ENCODE measurements around the gene UGGT1. TPM values are rescaled to one million over a fixed set of nuclear protein-coding genes. Genes with fewer than 3 reads are reported as not detected.

UGGT1 gene
- total and polyA plus RNA-seq, 2 experiments from 2014 or later = 11.5 to 65.0 TPM

DNA sequence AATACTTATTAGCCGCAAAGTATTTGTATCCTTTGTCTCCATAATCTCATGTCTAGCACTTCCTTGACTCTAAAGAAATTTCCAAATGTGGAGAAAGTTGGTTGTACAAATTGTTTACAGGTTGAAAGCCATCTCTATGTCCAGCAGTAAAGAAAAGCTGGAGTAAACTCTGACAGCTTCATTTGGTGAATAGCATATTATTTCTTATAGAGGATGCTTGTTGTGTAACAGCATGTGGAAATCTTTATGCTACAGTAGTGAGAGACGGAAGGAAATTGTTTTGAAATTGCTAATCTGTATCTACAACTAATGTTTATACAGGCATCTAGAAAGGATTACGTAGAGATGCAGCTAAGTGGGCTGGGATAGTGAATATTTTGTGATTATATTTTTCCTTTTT, 78.5 kb downstream of the UGGT1 start (continued):
- TF ChIP-seq ZNF462 (CRISPR knock-in tag; IDR thresholded peaks at IDR 0.05) (no peak), STAT1 (IDR thresholded peaks at IDR 0.05; ENCODE audit: unreplicated experiment) (no peak), ZNF114 (CRISPR knock-in tag; IDR thresholded peaks at IDR 0.05) (no peak), EZH2 (IDR thresholded peaks at IDR 0.05; ENCODE audit: low read depth, unreplicated experiment) (no peak), ETS1 (IDR thresholded peaks at IDR 0.05) (no peak), NANOG (IDR thresholded peaks at IDR 0.05; ENCODE audit: borderline replicate concordance) (no peak), ZNF331 (CRISPR knock-in tag; IDR thresholded peaks at IDR 0.05; ENCODE audit: low read depth) (no peak)

- no peak overlapping the region for H3K4me3 ChIP-seq
- no peak overlapping the region; the same call in 1 of the 2 replicates for H3K27ac Mint-ChIP-seq
- no peaks in the 10 kb centered on the region for H3K79me2 ChIP-seq (replicated peaks; ENCODE audit: insufficient read depth)
- H4K20me1 ChIP-seq (replicated peaks; ENCODE audit: insufficient read depth) = no peaks in the 10 kb centered on the region; the same call in none of the 2 replicates
- no peaks in the 10 kb centered on the region for H3K9me2 ChIP-seq (ENCODE audit: insufficient read depth)
- no peak for DNase-seq (ENCODE audit: low spot score)
- peaks cover 60% of the 10 kb centered on the region for H3K36me3 Mint-ChIP-seq (ENCODE audit: low read depth)
- H3K27me3 ChIP-seq (ENCODE audit: insufficient read depth) = no peaks in the 10 kb centered on the region
- H3K4me1 ChIP-seq (ENCODE audit: insufficient read depth) = no peaks in the 10 kb centered on the region
- ATAC-seq = no peak
- no peaks in the 10 kb centered on the region for H3K9me3 Mint-ChIP-seq
- H3K27me3 Mint-ChIP-seq (ENCODE audit: insufficient read depth, low read depth, poor library complexity) = no peaks in the 10 kb centered on the region
- H3K4me2 ChIP-seq = no peak overlapping the region
- H3K27ac ChIP-seq (ENCODE audit: low read depth) = no peak overlapping the region
- peaks cover 12% of the 10 kb centered on the region; the same call in 2 of the 3 replicates for H3K4me1 Mint-ChIP-seq
- H3F3A ChIP-seq (replicated peaks; ENCODE audit: low read depth) = 0 out of 2 replicates have a peak, but pooled peaks cover 2% of the 10 kb centered on the region
- H3K4me3 Mint-ChIP-seq = no peak overlapping the region
- no peak overlapping the region for H2AFZ ChIP-seq
- H3K36me3 ChIP-seq (ENCODE audit: insufficient read depth) = peaks cover 55% of the 10 kb centered on the region
- TF ChIP-seq ETS1 (IDR thresholded peaks at IDR 0.05) (no peak), ZNF331 (CRISPR knock-in tag; IDR thresholded peaks at IDR 0.05; ENCODE audit: low read depth) (no peak), EZH2phosphoT487 (IDR thresholded peaks at IDR 0.05; ENCODE audit: unreplicated experiment) (no peak), STAT1 (IDR thresholded peaks at IDR 0.05; ENCODE audit: unreplicated experiment) (no peak), JUNB (IDR thresholded peaks at IDR 0.05; ENCODE audit: unreplicated experiment) (no peak), ZNF114 (CRISPR knock-in tag; IDR thresholded peaks at IDR 0.05) (no peak), CREB1 (CRISPR knock-in tag; IDR thresholded peaks at IDR 0.05; ENCODE audit: low read depth) (no peak)
Observed at GRCh38 chr2:128169933-128170709, 79.1 kb downstream of the UGGT1 start.
